Measurements from ENCODE around the gene THSD4. TPM values are rescaled to one million over a fixed set of nuclear protein-coding genes. Genes with fewer than 3 reads are reported as not detected.

THSD4 gene
- total and polyA plus RNA-seq, 4 donors = 6.0 to 42.4 (median 18.5) TPM

- Histone ChIP-seq H3K27ac (ENCODE audit: low read depth in 1 of 2, low read length in 1 of 2) (peak overlapping the region in 1 of 2 donors; percentile 69), H3K4me3 (no peak overlapping the region), H3K27me3 (ENCODE audit: control insufficient read depth in 3 of 3, insufficient read depth in 3 of 3, low read length in 2 of 3) (no peaks in the 10 kb centered on the region), H3K36me3 (ENCODE audit: control insufficient read depth in 4 of 4, insufficient read depth in 4 of 4, low read length in 4 of 4) (no peaks in the 10 kb centered on the region), H3K4me1 (ENCODE audit: control insufficient read depth in 5 of 5, insufficient read depth in 5 of 5, low read length in 5 of 5) (peaks cover 12 to 83% (median 28%) of the 10 kb centered on the region in 5 donors), H3K9me3 (ENCODE audit: control insufficient read depth in 4 of 4, insufficient read depth in 3 of 4, low read length in 3 of 4) (no peaks in the 10 kb centered on the region), H3K9ac (ENCODE audit: insufficient read depth in 1 of 2, low read length in 2 of 2) (no peak overlapping the region)
- TF ChIP-seq CTCF (IDR thresholded peaks at IDR 0.05; ENCODE audit: control extremely low read depth, extremely low read depth) = no peak
- ATAC-seq (ENCODE audit: insufficient read depth, low FRiP score) (no peak), DNase-seq (no peak)
- 86 to 89% methylated on average over 8 of the region's 8 CpGs for WGBS, 2 donors
Measured at GRCh38 chr15:71332431-71333004, 217.2 kb downstream of the THSD4 start.

GRCh38 chr15:71333136-71333700 lies 217.9 kb downstream of the THSD4 start:
- no peaks in the 10 kb centered on the region for H3K9me3 ChIP-seq (ENCODE audit: control insufficient read depth in 4 of 4, insufficient read depth in 3 of 4, low read length in 3 of 4)
- no peak overlapping the region for H3K9ac ChIP-seq (ENCODE audit: insufficient read depth in 1 of 2, low read length in 2 of 2)
- H3K4me1 ChIP-seq (ENCODE audit: control insufficient read depth in 5 of 5, insufficient read depth in 5 of 5, low read length in 5 of 5) = peaks cover 12 to 78% (median 24%) of the 10 kb centered on the region in 5 donors
- no peaks in the 10 kb centered on the region for H3K27me3 ChIP-seq (ENCODE audit: control insufficient read depth in 3 of 3, insufficient read depth in 3 of 3, low read length in 2 of 3)
- H3K36me3 ChIP-seq (ENCODE audit: control insufficient read depth in 4 of 4, insufficient read depth in 4 of 4, low read length in 4 of 4) = no peaks in the 10 kb centered on the region
- TF ChIP-seq CTCF (IDR thresholded peaks at IDR 0.05; ENCODE audit: control extremely low read depth, extremely low read depth) = no peak
- 67 to 69% methylated on average over 3 of the region's 3 CpGs for WGBS, 2 donors
- DNase-seq (peak in 2 of 3 donors; percentile 67 to 80), ATAC-seq (ENCODE audit: insufficient read depth, low FRiP score) (no peak)
- peak overlapping the region in 1 of 2 donors; percentile 69 for H3K27ac ChIP-seq (ENCODE audit: low read depth in 1 of 2, low read length in 1 of 2)
- H3K4me3 ChIP-seq = no peak overlapping the region

GRCh38 chr15:71333839-71334238 lies 218.6 kb downstream of the THSD4 start:
- ATAC-seq (ENCODE audit: insufficient read depth, low FRiP score) = no peak
- no peak for TF ChIP-seq CTCF (IDR thresholded peaks at IDR 0.05; ENCODE audit: control extremely low read depth, extremely low read depth)
- DNase-seq = peak in 2 of 3 donors; percentile 39 to 44
- Histone ChIP-seq H3K36me3 (ENCODE audit: control insufficient read depth in 4 of 4, insufficient read depth in 4 of 4, low read length in 4 of 4) (no peaks in the 10 kb centered on the region), H3K4me1 (ENCODE audit: control insufficient read depth in 5 of 5, insufficient read depth in 5 of 5, low read length in 5 of 5) (peaks cover 9 to 72% (median 18%) of the 10 kb centered on the region in 5 donors), H3K4me3 (no peak overlapping the region), H3K9ac (ENCODE audit: insufficient read depth in 1 of 2, low read length in 2 of 2) (no peak overlapping the region), H3K9me3 (ENCODE audit: control insufficient read depth in 4 of 4, insufficient read depth in 3 of 4, low read length in 3 of 4) (no peaks in the 10 kb centered on the region), H3K27me3 (ENCODE audit: control insufficient read depth in 3 of 3, insufficient read depth in 3 of 3, low read length in 2 of 3) (no peaks in the 10 kb centered on the region), H3K27ac (ENCODE audit: low read depth in 1 of 2, low read length in 1 of 2) (peak overlapping the region in 1 of 2 donors; percentile 17)
- WGBS, 2 donors = 78 to 80% methylated on average over 3 of the region's 3 CpGs

Data from lung (tissue), 12 donors.